Measurements from ENCODE around the gene GNAT1.

GNAT1 gene

DNA sequence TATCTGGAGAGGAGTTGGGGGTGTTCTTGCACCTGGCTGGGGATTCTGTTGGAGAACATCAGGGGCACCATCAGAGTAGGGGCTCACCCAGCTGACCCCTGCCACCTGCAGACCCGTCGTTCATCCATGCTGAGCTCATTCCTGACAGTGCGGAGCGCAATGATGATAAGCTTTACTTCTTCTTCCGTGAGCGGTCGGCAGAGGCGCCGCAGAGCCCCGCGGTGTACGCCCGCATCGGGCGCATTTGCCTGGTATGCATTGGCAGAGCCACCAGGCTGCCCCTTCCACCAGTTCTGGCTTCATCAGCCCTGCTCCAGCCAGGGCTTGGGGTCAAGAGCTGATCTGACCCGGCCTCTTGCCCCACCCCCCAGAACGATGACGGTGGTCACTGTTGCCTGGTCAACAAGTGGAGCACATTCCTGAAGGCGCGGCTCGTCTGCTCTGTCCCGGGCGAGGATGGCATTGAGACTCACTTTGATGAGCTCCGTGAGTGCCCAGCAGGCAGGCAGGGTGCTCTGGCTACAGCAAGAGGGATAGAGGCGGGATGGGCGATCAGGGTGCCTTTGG is 8.8 kb upstream of the GNAT1 start:
- DNase-seq, result no peak

DNA sequence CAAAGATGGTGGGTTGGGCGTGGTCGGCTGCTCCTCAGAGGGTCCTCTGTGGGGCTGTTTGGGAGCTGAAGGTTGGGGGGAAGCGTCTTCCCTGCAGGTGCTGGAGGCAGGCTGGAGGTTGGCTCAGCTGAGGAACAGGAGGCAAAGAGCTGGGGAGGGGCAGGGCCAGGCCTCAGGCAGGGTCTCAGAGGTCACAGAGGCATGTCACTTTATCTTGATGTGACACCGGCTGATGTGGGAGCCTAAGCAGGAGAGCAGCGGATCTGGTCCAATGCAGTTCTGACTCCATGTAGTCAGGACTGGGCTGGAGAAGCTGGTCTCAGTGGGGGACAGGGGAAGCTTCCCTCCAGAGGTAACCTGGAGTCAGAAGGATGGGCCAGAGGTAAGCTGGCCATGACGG is 7.7 kb upstream of the GNAT1 start:
- no peak for DNase-seq

DNA sequence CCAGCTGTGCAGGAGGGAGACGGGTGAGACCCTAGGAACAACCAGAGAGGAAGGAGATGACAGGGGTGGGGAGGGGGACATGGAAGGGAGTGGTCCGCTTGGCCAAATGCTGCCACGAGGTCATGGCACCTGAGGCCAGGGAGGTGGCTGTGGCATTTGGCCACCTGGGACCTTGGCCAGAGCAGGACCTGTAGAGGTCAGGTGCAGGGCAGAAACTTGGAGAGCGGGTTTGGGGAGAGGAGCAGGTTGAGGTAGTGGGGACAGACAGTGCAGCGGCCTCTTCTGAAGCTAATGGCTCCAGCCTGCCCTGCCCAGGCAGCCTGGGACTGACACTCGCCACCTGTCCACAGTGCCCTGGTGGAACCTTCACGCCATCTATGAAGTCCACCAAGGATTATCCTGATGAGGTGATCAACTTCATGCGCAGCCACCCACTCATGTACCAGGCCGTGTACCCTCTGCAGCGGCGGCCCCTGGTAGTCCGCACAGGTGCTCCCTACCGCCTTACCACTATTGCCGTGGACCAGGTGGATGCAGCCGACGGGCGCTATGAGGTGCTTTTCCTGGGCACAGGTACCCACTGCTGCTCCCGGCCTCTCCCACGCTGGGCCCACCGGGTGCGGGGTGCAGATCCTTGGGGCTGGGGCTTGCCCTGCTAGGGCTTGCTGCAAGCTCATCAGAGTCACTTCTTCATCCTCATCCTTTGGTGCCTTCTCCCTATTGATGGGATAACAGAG is 7.0 kb upstream of the GNAT1 start:
- no peak for DNase-seq

DNA sequence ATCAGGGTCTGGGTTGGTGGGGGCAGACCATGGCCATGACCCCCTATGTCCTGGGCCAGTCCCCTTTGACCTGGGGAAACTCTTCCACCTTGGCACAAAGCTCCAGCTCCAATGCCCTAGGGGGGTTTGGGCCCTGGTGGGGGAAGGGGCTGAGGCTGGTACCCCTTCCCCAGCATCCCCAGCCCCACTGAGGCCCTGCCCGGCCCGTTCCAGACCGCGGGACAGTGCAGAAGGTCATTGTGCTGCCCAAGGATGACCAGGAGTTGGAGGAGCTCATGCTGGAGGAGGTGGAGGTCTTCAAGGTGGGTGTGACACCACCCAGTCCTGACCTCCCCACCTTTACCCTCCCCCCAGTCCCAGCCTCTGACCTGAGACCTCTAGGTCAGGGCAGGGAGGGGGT is 6.2 kb upstream of the GNAT1 start:
- DNase-seq, result no peak

DNA sequence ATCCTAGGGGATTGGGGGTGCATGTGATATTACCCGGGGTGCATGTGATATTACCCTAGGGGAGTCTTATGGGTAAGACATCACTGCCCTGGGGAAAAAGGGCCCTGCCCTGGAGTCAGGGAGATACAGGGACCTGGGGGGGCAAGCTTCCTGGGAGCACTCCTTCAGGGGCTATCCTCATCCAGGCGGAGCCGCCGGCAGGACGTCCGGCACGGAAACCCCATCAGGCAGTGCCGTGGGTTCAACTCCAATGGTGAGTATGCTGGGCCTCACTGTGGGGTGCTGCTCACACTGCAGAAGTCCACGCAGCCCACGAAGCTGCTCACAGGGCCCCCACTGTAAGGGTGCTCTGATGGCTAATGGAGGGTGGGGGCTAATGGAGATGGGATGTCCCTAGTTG is 5.3 kb upstream of the GNAT1 start:
- no peak for DNase-seq

DNA sequence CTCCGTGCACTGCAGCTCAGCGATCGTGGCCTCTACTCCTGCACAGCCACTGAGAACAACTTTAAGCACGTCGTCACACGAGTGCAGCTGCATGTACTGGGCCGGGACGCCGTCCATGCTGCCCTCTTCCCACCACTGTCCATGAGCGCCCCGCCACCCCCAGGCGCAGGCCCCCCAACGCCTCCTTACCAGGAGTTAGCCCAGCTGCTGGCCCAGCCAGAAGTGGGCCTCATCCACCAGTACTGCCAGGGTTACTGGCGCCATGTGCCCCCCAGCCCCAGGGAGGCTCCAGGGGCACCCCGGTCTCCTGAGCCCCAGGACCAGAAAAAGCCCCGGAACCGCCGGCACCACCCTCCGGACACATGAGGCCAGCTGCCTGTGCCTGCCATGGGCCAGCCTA is 3.7 kb upstream of the GNAT1 start:
- DNase-seq, result no peak

DNA sequence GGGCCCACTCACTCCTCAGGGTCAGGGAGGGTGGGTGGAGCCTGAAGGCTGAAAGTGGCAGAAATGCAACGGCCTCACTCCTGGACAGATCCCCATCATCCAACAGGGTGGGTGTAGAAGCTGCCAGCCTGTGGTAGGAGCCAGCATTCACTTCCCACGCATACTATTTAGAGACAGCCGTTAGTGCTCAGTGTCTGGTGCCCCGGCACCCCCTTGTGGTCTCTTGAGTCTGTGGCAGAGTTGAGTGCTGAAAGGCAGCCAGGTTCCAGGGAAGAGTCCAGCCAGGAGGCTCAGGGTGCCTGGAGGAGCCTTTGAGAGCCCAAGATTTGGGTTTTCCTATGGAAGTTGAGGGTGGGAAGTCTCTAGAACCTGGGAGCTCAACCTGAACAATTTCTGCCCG is 2.1 kb upstream of the GNAT1 start:
- DNase-seq, result peak; percentile 77

DNA sequence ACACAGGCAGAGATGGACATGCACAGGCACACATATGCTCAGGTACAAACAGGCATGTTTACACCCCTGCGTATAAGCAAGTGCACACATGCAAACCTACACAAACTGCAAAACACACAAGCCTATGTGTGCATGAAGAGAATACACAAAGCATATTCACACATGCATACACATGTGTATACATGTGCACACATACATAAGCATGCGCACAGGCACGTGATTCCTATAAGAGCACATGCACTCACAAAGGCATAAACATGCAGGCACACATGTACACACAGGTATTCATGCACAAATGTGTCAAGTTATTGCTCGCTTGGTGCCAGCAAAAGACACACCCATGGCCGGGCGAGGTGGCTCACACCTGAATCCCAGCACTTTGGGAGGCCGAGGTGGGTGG is 1.4 kb upstream of the GNAT1 start:
- DNase-seq, result no peak

DNA sequence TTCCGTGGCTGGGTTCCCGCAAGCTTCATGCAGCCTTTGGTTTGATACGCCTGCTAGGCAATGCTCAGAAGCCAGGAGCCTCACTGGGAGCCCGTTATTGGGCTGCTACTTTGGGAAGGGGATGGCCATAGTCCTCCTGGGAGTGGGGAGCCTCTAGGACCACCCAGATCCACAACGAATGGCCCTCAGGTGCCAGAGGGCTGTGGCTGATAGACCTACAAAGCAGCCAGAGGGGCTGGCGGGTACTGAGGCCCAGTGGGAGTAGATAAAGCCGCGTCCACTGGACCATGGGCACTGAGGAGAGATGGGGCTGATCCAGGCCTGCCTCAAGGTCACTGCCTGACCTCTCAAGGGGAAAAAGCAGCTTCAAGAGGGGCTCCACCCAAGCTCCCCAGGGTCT is 714 bp downstream of the GNAT1 start:
- DNase-seq, result no peak

DNA sequence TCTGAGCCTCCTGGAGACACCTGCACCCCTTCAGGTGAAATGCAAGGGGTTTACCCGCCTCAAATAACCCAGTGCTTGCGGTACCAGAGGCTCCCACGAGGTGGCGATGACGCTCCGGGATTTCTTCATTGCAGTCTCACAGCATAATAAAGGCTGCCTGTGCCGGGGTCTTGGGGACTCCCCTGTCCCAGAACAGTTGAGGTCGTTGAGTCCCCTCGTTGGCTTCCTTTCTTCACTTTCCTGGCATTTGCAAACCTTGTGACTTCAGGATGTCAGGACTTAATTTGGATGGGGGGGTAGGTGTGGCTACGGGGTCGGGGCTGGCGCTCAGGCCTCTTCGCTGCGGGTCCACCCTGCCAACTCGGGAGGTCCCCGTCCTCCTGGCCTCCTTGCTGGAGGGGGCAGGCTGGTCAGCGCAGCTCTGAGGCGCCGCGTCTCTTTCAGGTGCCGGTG is 1.3 kb downstream of the GNAT1 start:
- peak; percentile 43 for DNase-seq

DNA sequence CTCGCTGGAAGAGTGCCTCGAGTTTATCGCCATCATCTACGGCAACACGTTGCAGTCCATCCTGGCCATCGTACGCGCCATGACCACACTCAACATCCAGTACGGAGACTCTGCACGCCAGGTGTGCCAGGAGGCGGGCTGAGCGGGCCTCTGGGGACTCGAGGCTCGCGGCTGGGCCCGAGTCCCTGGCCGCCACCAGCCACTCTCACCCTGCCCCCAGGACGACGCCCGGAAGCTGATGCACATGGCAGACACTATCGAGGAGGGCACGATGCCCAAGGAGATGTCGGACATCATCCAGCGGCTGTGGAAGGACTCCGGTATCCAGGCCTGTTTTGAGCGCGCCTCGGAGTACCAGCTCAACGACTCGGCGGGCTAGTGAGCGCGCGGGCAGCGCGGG is 1.9 kb downstream of the GNAT1 start:
- DNase-seq, result no peak

DNA sequence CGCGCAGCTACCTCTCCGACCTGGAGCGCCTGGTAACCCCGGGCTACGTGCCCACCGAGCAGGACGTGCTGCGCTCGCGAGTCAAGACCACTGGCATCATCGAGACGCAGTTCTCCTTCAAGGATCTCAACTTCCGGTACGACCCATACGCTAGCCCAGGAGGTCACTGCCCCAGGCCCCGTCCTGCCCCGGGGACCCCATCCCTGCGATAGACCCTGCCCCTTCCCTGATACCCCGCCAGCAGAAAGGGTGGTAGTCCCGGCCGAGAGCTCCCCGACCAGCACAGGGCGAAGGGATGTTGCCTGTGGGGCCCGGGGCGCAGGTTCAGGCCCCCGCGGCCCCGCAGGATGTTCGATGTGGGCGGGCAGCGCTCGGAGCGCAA is 2.3 kb downstream of the GNAT1 start:
- no peak for DNase-seq

DNA sequence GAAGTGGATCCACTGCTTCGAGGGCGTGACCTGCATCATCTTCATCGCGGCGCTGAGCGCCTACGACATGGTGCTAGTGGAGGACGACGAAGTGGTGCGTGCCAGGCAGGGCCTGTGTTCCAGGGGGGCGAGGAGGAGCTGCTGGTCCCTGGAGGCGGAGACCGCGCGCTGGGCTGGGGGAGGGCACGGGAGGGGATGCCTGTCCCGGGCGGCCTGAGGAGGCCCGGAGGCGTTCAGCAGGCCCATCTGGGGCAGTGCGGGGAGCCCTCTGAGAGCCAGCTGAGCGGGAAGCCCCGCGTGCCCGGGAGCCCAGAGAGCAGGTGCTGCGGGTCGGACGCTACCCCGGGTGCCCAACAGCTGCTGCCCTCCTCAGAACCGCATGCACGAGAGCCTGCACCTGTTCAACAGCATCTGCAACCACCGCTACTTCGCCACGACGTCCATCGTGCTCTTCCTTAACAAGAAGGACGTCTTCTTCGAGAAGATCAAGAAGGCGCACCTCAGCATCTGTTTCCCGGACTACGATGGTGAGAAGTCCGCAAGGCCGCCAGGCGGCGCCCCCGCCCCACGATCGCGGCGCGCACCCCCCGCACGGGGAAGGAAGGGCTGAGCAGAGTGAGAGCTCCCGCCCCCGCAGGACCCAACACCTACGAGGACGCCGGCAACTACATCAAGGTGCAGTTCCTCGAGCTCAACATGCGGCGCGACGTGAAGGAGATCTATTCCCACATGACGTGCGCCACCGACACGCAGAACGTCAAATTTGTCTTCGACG is 2.9 kb downstream of the GNAT1 start:
- peak; percentile 49 for DNase-seq

DNA sequence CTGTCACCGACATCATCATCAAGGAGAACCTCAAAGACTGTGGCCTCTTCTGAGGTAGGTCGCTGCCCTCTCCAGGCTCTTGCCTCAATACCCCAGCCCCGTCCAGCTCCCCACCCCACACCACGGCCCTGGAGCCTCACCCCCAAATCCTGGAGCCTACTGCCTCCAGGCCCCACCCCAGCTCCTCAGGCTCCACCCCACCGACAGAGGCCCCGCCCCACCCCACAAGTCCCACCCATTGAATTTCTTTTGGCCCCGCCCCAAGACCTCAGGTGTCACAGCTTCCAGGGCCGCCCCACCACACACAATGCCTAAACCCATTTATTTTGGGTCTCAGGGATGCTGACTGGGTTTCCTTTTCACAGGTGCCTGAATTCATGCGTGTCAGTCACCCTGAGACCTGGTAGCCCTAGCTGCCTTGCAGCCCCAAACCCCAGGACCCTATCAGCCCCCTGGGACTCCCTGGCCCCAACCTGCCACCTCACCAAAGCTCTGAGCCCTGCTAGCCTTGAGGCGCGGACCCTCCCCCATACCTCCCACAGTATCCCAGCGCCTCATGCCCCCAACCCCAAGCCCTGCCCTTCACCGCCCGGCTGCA is 3.6 kb downstream of the GNAT1 start:
- no peak for DNase-seq

DNA sequence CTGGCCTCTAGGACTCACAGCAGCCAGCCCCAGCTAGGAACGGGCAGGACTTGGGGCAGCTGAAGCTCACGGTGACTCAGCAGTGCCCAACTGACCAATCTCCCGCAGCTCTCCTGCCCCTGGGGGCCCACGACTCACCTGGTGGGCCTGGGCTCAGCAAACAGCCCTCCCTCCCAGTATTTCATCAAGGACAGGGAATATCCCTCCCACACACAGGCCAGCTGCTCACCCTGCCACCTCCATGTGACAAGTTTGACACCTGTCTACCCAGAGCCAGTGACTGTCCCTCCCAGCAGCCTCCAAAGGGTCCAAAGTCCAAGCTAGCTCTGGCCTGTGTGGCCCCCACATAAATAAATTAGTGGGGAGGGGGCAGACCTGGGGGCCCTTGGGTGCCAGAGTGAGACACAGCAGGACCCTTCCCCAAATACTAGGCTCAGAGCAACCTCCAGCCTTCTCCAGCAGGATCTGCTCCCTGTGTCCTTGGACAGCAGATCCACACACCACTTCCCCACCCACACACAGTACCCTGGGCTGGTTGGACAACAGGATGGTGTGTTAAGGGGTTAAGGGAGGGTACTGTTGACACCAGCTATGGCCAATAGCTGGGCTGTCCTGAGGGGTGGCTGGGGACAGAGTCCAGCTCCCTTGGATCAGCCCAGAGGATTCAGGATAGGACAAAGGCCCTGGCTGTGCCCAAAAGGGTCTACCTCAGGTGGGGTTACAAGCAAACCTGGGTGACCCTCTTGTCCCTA is 4.3 kb downstream of the GNAT1 start:
- no peak for DNase-seq

DNA sequence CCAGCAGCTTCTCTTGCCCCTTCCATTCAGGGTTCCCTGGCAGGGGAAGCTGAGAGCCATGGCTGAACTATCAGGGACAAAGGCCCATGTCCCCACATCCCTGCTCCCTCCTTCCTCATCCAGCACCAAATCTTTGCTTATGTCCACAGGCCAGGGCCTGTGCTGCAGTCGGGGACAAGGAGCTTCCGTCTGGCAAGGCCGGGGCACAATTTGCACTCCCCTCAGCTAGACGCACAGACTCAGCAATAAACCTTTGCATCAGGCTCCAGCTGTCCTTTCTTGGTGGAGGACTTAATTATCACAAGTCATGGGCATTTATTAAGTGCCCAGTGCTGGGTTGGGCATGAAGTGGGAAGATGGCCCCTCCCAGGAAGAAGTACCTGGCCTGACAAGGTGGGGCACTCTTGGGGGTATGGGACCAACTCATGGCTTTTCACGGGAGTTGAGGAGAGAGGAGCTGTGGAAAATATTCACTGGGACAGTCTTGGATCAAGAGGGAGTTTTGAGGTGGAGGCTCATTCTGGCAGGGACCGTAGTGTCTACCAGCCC is 4.9 kb downstream of the GNAT1 start:
- no peak for DNase-seq

DNA sequence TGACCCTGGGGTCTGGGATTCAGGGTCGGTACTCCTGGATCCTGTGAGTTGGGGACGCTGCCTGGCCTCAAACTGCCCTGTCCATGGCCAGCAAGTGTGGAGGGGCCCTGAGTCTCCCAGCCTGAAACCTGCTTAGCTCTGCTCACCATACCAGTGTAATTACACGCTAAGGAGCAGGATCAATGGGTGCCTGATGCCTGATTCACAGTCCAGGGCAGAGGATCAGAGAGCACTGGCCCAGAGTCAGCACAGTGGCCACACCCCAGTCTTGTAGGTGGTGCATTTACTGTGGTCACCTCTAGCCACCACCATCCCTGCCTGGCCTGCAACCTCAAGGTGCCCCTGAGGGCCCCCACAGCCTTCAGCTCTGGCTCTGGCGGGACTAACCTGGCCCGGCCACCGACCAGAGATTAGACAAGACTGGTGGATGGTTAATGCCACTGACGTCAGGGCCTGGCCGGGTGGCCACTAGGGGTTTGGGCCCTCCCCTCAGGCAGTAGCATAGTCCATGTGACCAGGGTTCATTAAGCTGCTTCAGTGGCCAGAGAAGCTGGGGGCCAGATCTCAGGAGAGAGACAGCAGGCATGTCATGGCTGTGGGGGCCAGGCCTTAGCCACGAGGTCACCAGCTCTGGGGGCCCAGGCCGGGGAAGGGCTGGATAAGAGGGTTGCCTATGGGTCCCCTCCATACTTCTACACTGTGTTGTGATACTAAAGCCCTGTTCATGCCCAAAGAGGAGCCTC is 10.3 kb downstream of the GNAT1 start:
- no peak for DNase-seq

DNA sequence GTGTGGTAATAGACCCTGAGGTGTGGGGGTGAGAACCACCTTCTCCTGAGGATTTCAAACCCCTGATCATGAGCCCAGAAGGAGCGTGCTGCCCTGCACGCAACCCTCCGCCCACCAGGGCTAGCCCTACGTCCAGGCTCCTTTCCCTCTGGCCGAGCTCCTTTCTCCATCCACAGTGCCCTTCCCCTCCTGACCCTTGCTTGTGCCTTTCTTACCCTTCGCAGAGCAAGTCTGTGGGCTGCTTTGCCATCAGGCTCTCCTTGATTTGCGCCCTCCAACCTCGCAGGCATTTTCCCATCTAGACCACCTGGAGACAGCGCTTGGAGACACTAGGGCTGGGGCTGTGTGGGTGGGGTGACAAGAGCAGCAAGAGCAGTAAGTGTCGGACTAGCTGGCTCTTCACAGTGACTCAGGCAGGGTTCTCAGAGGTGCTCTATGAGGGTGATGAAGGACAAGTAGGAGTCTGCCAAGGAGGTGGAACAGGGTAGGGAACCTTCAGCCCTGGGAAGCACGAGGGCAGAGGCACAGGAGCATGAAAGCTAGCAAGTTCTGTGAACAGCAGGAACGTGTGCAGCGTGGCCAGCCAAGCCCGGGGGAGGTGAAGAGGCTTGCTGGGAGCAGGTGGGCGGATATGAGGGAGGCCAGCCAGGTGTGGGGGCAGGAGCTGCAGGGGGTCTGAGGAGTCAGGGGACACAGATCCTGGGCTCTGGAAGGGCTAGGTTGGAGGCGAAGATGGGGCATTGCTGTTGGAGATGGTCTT is 11.1 kb downstream of the GNAT1 start:
- DNase-seq, result no peak

DNA sequence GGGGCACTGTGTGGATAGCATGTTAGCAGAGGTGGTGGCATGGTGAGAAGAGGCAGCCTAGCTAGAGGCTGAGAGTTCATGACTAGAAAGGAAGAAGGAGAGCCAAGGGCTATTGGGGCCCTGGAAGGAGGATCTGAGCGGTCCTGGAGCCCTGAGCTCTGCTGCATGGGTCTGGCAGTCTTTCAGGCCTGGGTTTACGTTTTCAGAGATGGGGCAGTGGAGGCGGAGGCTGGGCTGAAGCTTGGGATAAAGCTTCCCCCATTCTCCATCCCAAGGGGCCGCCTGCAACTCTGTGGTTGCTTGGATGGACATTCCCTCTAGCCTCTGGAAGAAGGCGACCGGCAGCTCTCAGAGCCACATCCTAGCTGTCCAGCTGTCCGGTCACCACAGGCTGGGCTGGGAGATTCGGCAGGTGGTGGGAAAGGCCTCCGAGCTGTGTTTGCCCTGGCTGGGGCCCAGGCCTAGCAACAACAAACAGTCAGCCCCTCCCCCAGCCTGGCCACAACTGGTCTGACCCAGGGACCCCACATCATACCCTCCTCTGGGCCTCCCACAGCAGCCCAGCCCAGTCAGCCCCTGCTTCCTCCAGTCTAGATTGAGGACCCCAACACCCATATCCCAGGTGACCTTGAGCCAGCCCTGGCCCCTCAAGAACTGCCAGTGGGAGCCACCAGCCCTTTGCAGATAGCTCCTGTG is 11.9 kb downstream of the GNAT1 start:
- DNase-seq, result no peak
